NCI-H2107 treated with DMSO at 0.1 percent for 48 hours (cell line): ENCODE measurements around the gene CHST8.

Experiments used
- DNase-seq: peaks from one replicate; lab custom pipeline; 2025; ENCODE audit not compliant: unreplicated experiment; lab: John Stamatoyannopoulos, UW

Gene CHST8

GRCh38 chr19:33671211-33671610 lies 49.5 kb downstream of the CHST8 start:
- DNase-seq: no peak

GRCh38 chr19:33673258-33673875 lies 51.6 kb downstream of the CHST8 start:
- DNase-seq: no peak

GRCh38 chr19:33673996-33674625 lies 52.4 kb downstream of the CHST8 start:
- no peak for DNase-seq

- no peak for DNase-seq
These were observed 53.0 kb downstream of the CHST8 start for GRCh38 chr19:33674626-33675367.

GRCh38 chr19:33675501-33676124 lies 53.9 kb downstream of the CHST8 start:
- DNase-seq: no peak

GRCh38 chr19:33676999-33677665 lies 55.4 kb downstream of the CHST8 start:
- DNase-seq: no peak

GRCh38 chr19:33677745-33678426 lies 56.1 kb downstream of the CHST8 start:
- DNase-seq: no peak

GRCh38 chr19:33678796-33679585 lies 57.2 kb downstream of the CHST8 start:
- peak; percentile 68 for DNase-seq

GRCh38 chr19:33679696-33680095 lies 57.9 kb downstream of the CHST8 start:
- DNase-seq: no peak

- DNase-seq: no peak
These were observed 59.4 kb downstream of the CHST8 start for GRCh38 chr19:33681081-33681680.

GRCh38 chr19:33683881-33684537 lies 62.3 kb downstream of the CHST8 start:
- no peak for DNase-seq

GRCh38 chr19:33684538-33685232 lies 62.9 kb downstream of the CHST8 start:
- no peak for DNase-seq

- no peak for DNase-seq
These were observed 63.8 kb downstream of the CHST8 start for GRCh38 chr19:33685541-33685940.

- DNase-seq: no peak
These were observed 64.5 kb downstream of the CHST8 start for GRCh38 chr19:33686262-33686661.

- no peak for DNase-seq
These were observed 65.1 kb downstream of the CHST8 start for GRCh38 chr19:33686687-33687480.

- no peak for DNase-seq
These were observed 65.9 kb downstream of the CHST8 start for GRCh38 chr19:33687481-33688170.
